LNCaP clone FGC (cell line): ENCODE results near the gene TRNT1.
A peak's percentile ranks its signal among the peaks of the same experiment; 100 is the strongest.

ENCODE experiments used
- DNase-seq: peaks from one replicate; pipeline ENCODE4 v3.0.0-alpha.2; 2011; ENCODE audit warnings: low read depth
- H3K4me3 ChIP-seq: 2 replicates; pipeline ENCODE4 v1.5.1; 2011; ENCODE audit warnings: mild to moderate bottlenecking, low read depth, low read length, control low read depth
- TF ChIP-seq, protein P1 (sequence below): IDR thresholded peaks from 2 replicates; pipeline ENCODE4 v1.5.1; 2012; ENCODE audit warnings: mild to moderate bottlenecking; ENCODE audit not compliant: control insufficient read depth, insufficient read depth; ENCODE audit errors: extremely low read depth

Gene TRNT1

DNA sequence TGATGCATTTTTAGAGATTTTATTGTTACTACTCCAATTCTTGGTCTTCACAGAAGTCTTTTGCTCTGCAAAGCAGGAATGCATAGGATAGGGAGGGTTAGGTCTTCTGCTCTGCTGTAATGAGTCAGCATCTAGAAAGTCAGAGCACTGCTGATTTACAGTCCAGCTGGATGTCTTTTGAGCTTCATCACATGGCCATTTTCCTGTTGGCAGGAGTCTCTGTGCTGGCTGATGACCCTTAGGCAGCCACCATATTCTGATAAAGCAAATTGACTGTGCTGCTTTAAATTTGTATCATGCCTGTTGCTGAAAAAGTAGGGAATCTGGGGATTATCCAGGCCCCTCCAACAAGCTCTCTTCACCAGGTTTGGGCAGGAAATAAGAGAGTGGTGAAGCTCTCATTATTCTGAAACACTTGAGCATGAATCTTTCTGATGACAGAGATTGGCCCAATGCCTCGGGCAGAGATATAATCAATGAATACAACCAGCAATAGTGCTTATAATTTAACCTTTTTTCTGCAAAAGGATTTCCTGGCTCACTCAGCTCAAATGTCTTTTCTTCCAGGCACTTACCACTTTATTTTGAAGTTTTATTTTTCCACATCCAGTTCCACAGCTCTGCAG is 62.5 kb downstream of the TRNT1 start:
- DNase-seq, result peak; percentile 14
- TF ChIP-seq, protein P1, sequence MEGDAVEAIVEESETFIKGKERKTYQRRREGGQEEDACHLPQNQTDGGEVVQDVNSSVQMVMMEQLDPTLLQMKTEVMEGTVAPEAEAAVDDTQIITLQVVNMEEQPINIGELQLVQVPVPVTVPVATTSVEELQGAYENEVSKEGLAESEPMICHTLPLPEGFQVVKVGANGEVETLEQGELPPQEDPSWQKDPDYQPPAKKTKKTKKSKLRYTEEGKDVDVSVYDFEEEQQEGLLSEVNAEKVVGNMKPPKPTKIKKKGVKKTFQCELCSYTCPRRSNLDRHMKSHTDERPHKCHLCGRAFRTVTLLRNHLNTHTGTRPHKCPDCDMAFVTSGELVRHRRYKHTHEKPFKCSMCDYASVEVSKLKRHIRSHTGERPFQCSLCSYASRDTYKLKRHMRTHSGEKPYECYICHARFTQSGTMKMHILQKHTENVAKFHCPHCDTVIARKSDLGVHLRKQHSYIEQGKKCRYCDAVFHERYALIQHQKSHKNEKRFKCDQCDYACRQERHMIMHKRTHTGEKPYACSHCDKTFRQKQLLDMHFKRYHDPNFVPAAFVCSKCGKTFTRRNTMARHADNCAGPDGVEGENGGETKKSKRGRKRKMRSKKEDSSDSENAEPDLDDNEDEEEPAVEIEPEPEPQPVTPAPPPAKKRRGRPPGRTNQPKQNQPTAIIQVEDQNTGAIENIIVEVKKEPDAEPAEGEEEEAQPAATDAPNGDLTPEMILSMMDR, result no peak
- no peak overlapping the region for H3K4me3 ChIP-seq

- TF ChIP-seq, protein P1, result no peak
- no peak for DNase-seq
- no peak overlapping the region for H3K4me3 ChIP-seq
These were observed 63.2 kb downstream of the TRNT1 start for GRCh38 chr3:3189961-3190360.

GRCh38 chr3:3191675-3192285 is 65.0 kb downstream of the TRNT1 start:
- no peak for DNase-seq
- TF ChIP-seq, protein P1, result no peak
- H3K4me3 ChIP-seq, result no peak overlapping the region

DNA sequence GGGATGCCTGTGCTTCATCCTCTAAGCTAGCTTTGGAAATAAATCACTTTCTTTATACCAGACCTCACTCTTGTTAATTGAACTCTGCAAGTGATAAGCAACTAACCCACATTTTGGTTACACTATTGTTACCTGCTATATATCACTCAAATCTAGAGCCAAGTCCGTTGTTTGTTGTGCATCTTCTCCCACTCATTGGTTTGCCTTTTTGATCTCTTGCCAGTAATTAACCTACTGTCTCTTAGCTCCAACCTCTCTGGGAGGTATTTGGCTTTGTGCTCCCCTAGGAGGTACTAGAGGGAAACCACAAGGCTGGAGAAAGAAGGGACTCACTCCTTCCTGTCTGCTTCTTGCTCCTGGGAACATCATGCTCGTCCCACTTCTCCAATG is 65.5 kb downstream of the TRNT1 start:
- no peak overlapping the region for H3K4me3 ChIP-seq
- TF ChIP-seq, protein P1, result no peak

GRCh38 chr3:3194861-3195260 is 68.1 kb downstream of the TRNT1 start:
- no peak for DNase-seq
- TF ChIP-seq, protein P1, result no peak
- H3K4me3 ChIP-seq, result no peak overlapping the region

More for the DNA sequence above, 65.5 kb downstream of the TRNT1 start:
- no peak for DNase-seq

DNA sequence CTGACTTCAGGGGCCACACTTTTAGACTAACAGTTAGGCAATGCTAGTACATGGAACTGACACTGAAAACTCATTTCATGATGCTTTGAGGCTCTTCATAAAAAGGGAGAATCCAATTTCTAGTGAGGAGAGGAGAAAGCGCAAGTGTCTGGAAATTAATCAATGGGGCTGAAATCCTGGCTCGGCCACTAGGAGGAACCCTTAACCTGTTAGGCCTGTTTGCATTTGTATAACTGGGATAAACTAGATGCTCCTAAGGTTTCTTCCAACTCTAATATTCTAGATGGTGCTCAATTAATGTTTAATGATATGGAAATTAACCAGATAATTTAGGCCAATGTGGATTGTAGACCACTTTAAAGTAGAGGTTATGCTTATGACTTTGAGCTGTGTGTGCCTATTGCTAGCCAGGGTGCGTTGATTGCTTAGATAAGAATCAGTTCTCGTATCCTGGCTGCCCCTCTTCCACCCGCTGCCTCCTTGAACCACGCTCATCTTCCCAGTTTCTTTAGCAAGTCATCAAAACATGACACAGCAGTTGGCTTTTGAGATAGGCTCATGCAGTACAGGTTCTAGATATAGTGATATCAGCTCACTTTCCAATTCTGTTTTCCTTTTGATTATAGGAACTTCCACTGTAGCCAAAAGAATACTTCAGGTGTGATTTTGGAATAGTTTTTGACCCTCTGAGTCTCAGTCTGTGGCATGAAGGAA is 69.6 kb downstream of the TRNT1 start:
- no peak for DNase-seq

More for the DNA sequence above, 69.6 kb downstream of the TRNT1 start:
- TF ChIP-seq, protein P1, result peak; percentile 84
- no peak overlapping the region for H3K4me3 ChIP-seq
